Activated naive CD4-positive, alpha-beta T cell treated with anti-CD3 and anti-CD28 coated beads, Interleukin-2, amount 50 U/mL, for 16 hours (primary cell): ENCODE measurements around the gene DPP4.
"Not testable (repeated sequence)": the region's sequence is repeated elsewhere in the genome, so short reads cannot be mapped to it uniquely, and the experiment has no call there.

Experiments used
- DNase-seq: peaks from one replicate; pipeline ENCODE4 v3.0.0-alpha.2; 2020

The DPP4 gene

DNA sequence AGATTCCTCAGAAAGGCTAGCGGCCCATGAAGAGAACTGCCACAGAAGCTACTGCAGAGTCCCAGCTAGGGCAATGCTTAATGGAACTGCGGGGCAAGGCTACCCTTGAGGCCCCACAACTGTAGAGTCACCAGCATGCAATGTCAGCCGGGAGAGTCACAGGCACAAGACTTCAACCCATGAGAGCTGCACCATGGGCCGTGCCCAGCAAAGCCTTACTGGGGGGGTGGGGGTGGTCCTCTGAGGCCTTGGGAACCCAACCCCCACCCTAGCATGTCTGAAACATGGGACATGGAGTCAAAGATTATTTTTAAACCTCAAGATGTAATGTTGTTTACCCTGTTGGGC lies 20.2 kb downstream of the DPP4 start:
- no peak for DNase-seq

DNA sequence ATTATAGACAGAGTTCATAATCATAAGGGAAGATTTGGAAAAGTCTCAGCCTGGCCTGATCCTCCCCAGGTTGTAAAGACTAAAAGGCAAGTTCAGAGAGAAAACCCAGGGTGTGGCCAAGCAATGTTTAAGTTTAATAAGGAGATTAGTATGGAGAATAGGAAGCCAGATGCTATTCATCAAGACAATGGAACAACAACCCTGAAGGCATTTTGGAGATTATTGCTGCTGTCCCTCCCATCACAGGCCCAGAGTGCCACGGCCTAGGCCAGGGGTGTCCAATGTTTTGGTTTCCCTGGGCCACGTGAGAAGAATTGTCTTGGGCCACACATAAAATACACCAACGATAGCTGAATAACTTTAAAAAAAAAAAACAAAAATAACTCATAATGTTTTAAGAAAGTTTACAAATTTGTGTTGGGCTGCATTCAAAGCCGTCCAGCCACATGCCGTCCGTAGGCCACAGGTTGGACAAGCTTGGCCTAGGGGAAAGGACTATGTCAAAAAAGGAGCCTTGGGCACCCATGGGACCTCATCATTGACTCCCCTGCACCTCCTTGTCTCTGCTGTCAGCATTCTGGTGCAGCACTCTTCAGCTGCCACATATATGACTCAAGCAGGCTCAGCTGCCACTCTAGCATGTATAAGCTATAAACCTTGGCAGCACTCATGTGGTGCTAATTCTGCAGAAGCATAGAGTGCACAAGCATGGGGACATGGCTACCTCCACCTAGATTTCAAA lies 20.8 kb downstream of the DPP4 start:
- no peak for DNase-seq

DNA sequence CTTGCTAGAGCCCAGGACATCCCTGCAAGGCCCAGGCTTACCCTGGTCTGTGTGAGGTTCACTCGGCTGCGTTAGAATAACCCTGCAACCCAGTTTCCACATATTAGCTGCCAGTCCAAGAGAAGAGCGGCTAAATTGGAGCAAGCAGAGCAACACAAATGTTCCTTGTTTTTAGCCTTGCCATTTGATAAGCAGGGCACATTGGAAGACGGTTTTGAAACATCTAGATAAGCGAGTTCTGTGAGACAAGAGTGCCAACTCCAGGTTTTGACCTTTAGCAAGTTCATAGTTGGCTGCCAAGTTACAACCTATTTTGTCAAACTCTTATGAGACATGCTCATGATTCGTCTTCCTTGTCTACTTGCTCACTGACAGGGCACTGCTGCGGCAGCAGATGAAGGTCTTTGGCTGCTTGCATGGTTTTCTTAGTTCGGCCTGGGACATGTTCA lies 23.5 kb downstream of the DPP4 start:
- DNase-seq: no peak

DNA sequence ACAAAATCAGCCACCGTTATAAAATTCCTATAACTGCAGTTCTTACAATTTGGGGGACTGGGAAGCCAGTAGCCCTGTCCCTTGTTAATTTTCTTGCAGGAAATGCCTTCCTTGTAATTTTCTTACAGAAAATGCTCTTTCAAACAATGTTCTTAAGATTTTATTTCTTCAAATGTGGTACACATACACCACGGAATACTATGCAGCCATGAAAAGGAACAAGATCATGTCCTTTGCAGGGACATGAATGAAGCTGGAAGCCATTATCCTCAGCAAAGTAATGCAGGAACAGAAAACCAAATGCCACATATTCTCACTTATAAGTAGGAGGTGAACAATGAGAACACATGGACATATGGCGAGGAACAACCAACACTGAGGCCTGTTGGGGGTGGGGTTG lies 24.9 kb downstream of the DPP4 start:
- DNase-seq: not testable (repeated sequence)

GRCh38 chr2:162044586-162044985 lies 29.4 kb downstream of the DPP4 start:
- no peak for DNase-seq

DNA sequence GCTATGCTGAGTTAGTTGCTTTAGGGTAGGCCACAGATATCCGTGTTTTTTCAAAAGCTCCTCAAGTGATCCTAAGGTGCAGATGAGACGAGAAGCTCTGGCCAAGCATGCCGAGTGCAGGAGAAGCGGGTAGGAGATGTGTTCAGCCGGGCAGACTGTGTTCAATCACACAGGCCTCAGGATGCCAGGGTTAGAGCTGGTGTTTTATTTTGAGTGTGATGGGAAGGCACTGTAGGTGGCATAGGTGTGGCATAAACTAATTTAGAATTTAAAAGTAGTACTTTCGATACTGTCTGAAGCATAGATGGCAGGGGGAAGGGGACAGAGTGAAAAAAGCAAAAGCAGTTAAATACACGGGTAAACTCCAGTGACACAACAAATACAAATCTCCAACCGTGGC lies 30.9 kb downstream of the DPP4 start:
- no peak for DNase-seq

DNA sequence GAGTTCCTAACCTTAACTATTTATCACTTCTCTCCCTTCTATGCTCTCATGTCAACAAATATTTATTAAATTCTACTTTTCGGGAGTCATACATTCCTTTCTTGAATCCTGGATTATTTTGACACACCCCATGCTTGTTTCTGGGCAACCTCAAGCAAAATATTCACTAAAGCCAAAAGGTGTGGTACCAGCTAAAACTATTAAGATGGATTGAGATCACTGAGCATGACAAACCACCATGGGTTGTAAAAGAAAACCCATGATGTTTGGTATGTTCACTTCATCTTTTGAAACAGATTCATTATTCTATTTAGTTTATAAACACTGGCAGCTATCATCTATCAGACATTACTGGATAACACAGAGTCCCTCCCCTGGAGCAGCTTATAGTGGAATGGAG lies 32.5 kb downstream of the DPP4 start:
- DNase-seq: no peak

DNA sequence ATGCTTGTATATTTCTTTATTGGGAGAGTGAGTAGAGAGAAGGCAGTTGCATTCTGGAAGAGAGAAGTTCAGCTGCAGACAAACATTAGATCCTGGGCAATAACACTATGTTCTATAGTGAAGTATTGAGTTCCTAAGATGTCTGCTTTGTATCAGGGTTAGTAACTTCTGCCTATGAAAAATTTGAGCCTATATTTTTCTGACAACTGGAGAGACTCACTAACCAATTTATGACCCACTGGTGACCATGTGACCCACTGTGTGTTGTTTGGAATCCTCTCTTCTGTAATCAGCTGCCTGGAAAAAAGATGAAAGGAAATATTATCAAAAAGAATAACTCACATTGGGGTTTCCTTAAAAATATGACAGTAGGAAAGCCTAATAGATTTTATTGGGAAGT lies 35.3 kb downstream of the DPP4 start:
- no peak for DNase-seq

DNA sequence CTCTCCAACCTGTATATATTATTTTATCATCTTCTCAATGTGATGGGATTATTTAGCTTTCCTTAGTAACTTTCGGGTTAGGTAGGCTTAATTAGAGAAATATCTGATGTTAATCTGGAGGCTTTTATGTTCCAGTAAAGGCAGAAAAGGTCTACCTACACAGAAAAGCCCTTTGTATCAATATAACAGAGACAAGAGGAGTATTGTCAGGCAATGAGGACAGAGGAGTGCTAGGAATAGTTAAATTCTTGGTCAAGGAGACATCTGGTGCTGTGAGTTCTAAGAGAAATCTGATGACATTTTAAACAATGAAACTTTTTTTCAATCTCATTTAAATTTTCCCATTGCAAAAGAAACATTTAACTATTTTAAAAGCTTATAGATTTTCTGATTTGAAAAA lies 36.1 kb downstream of the DPP4 start:
- no peak for DNase-seq

DNA sequence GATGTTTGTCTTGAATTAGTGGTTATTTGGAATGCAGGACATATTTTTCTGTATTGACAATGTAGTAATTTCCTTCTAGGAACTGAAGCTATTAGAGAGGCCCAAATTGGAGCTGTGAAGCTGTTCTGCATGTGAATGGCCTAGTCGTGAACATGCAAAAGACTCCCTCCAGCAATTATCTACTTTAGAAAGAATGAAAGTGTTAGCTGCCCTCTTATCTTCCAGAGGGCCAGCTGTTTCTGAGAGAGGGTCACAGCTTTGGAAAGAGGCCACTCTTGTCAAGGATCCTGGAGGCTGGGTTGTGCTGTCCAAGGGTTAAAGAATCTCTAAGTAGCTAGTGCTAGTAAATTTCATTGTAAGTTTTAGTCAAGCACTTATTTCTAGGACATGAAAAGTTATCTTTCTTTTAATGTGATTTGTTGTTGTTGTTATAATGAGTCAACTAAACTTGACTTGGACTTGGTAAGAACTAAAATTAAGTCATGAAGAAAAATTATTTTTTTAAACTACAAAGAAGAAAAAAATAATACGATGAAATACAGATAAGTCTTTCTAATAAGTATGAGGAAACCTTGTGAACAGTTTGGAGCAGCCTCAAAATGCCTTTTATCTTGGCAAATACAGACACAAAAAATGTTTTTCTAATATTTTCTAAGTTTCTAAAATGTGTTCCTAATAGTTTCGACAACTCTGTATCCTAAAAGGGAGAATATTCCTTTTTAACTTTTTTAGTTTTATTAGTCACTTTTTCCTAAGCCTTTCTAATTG lies 36.8 kb downstream of the DPP4 start:
- DNase-seq: no peak

DNA sequence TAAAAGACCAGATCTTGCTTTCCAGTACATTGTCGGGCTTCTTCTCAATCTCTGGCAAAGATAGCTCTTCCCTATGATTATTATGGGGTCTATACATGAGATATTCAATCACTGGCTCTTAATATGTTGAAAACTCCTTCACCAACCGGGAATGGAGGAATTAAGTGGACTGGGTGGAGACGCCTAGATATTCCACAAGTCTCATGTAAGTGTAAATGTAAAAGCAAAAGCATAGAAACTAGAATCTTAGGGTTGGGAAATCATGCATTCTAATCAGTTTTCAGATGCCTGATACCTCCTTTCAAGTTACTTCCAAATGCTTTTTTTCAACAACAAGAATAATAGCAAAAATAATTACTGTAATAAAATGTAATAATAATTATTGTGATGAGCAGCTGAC lies 38.0 kb downstream of the DPP4 start:
- DNase-seq: no peak

DNA sequence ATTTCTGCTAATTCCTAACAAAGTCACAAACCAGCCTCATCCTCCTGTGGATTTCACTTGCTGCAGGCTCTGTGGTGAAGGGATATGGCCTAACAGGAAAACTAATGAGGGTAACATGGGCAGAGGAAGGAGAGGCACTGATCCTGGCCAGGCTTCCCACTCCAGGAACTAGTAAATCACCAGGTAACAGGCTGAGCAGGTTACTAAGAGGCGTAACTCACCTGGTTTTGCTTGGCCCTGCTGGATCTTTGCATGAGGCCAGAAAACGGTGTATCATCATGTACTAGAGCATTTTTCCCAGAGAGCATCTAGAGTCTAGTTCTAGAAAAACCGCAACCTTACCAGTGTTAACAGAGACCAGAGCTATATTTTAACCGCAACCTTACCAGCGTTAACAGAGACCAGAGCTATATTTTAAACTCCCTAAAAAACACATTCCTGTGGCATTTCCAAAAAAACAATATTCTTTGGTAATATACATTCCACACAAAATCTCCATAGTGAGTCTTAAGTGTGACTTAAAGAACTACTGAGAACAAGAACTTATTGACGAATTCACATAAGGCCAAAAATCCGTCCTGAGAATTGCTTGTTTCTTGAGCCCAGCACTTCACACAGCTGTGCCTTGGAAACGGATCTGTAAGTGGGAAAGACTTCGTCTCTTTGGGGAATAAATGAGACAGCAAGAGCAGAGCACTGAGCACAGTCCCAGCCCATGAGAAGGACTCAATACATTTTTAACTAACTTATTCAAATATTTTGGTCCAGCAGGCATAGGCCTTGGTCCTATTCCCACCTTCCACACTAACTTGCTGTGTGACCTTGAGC lies 43.4 kb downstream of the DPP4 start:
- no peak for DNase-seq

- DNase-seq: no peak
Observed at GRCh38 chr2:162029287-162029901, 44.6 kb downstream of the DPP4 start.

DNA sequence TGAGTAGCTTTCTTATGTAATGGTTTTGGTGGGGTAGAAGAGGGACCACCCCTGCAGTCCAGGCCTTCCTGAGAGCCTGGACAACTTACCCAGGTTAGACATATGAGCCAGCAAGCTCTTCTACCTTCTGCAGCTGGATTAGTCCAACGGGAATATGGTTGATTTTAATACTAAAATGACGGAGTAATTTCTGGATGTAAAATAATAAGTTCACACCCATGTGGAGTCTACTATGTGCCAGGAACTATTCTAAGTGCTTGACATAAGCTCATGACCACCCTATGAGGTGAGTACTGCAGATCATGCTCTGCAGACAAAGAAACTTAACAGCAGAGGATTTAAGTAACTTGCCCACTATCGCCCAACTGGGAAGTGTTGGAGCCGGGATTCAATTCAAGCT lies 45.5 kb downstream of the DPP4 start:
- DNase-seq: no peak

DNA sequence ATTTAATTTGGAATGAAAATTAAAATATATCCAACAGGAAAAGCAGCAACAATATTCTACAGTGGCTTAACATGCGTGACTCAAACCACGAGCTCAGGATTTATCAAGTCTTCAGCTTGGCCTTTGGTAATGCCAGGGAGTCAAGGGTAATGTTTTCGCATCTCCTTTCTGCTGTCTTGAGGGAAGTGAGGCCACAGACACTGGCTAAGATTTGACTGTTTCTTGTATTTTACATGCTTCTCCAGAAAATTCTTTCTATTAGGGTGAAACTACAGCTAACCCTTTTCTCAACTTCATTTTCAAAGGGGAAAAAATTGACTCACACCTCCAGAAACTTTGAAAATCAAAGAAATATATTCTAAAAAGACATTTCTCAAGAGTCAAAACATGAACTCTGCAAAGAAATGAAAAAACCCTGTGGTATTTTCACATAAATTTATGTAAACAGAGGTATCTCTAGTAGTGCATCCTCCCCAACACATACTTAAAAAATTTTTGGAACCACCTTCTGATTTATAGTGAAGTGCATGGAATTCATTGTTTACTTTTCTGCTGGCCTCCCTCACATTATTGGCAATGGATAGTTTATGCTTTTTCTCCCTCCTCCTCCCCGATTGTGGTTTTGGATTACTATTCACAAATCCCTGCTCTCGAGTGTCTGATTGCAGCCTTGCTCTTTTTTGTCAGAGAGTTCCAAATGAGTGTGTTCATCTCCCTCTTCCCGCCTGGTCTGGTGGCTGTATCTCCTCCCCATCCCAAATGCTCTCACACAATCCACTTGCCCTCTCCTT lies 48.7 kb downstream of the DPP4 start:
- no peak for DNase-seq

DNA sequence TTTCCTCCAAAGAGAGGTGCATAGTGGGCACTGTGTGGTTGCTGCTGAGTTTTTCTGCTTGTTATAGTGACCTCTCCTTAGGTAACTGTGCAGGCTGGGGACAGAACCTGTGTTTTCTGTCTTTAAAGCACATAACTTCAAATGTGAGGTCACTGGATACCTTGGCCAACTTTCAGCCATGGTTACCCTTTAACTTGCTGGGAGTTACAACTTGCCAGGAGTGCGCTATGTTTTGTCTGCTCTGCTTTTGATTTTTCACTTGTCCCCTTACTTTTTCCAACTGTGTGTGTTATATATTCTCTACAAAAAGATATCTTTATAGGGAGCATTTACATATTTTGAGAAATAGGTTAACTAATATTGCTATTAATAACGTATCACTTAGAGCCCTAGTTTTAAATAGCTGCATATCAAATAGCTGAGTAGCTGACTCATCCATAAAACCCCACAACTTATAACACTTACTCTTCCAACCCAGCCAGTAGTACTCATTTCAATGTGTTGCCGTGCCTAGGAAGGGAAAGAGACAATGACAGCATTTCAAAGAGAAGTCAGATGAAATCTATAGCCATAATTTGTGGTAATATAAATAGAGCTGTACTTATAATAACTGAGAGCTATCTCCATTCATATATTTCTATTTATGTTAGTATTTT lies 51.6 kb downstream of the DPP4 start:
- DNase-seq: no peak

DNA sequence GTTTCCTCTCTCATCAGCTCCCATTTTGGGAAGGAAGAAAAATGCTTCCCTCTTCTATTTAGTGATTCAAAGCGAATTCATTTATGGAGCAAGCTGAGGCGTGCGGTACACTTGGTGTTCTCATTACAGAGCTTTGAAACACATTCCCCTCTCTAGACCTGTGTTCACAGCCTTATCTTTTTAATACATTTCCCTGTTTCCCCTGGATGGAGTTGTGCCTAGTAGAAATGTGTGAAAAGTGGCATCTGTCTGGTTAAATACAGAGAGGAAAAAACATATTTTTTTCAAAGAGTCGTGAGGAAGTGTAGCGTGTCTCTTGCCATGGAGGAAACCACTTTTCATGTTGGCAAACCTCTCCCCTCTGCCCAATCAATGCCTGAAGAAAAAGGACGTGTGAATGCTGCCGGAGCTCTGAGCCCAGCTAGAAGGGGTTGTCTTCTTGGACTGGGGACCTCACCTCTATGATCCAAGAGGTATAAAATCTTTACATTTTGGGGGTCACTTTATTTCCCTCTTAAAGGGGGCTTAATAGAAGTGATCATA lies 52.4 kb downstream of the DPP4 start:
- DNase-seq: no peak

GRCh38 chr2:162018530-162018929 lies 55.5 kb downstream of the DPP4 start:
- DNase-seq: no peak

DNA sequence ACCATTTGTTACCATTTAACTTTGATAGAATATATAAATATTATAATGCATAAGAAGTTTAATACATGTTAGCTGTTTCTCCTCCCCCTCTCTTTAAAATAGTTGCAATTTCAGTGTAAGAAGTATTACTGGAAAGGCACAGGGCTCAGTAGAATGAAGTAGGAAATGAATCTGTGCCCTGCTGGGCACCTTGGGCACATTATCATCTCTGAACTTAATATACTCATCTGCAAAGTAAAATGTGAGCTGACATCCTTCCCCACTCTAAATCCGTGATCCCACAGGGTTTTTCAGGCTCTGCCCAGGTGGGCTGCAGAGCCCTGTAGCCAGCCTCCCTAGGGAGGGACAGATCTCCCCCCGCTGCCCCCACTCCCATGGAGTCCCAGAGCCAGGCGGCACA lies 56.8 kb downstream of the DPP4 start:
- no peak for DNase-seq

GRCh38 chr2:162016080-162016479 lies 57.9 kb downstream of the DPP4 start:
- DNase-seq: no peak

GRCh38 chr2:162014751-162015150 lies 59.3 kb downstream of the DPP4 start:
- no peak for DNase-seq
